Smooth muscle cell (in vitro differentiated cells): ENCODE measurements around the gene TRIM47. TPM values are rescaled to one million over a fixed set of nuclear protein-coding genes. Genes with fewer than 3 reads are reported as not detected.

ENCODE experiments used
- DNase-seq: peaks from one replicate; lab custom pipeline; 2025; ENCODE audit not compliant: unreplicated experiment; lab: John Stamatoyannopoulos, UW
- H2AFZ ChIP-seq: fragments of 200-600 bp; sonication (generic); 2 replicates; pipeline ENCODE4 v1.6.0; 2016; ENCODE audit warnings: antibody characterized with exemption, low read depth, mild to moderate bottlenecking
- H3F3A ChIP-seq: fragments of 200-600 bp; sonication (generic); 2 replicates; pipeline ENCODE4 v1.6.0; 2017; ENCODE audit warnings: antibody characterized with exemption, low read depth
- H3K27ac ChIP-seq: fragments of 200-600 bp; sonication (generic); 2 replicates; pipeline ENCODE4 v1.5.1; 2016; ENCODE audit warnings: low read depth, mild to moderate bottlenecking
- H3K27me3 ChIP-seq: fragments of 200-600 bp; sonication (generic); 2 replicates; pipeline ENCODE4 v1.6.1; 2016; ENCODE audit warnings: low read depth, mild to moderate bottlenecking
- H3K36me3 ChIP-seq: fragments of 200-600 bp; sonication (generic); 2 replicates; pipeline ENCODE4 v1.5.1; 2016; ENCODE audit warnings: low read depth
- H3K4me1 ChIP-seq: fragments of 200-600 bp; sonication (generic); 2 replicates; pipeline ENCODE4 v1.5.1; 2016; ENCODE audit warnings: low read depth
- H3K4me2 ChIP-seq: fragments of 200-600 bp; sonication (generic); 2 replicates; pipeline ENCODE4 v1.6.0; 2016; ENCODE audit warnings: mild to moderate bottlenecking
- H3K4me3 ChIP-seq: fragments of 200-600 bp; sonication (generic); 2 replicates; pipeline ENCODE4 v1.5.1; 2016; ENCODE audit warnings: mild to moderate bottlenecking
- H3K79me2 ChIP-seq: fragments of 200-600 bp; sonication (generic); 2 replicates; pipeline ENCODE4 v1.6.0; 2016; ENCODE audit warnings: low read depth, mild to moderate bottlenecking
- H3K9ac ChIP-seq: fragments of 200-600 bp; sonication (generic); 2 replicates; pipeline ENCODE4 v1.6.0; 2016; ENCODE audit warnings: low read depth
- H3K9me3 ChIP-seq: fragments of 200-600 bp; sonication (generic); replicated peaks from 2 replicates; pipeline ENCODE4 v1.5.1; 2016; ENCODE audit warnings: low read depth
- H4K20me1 ChIP-seq: fragments of 200-600 bp; sonication (generic); 2 replicates; pipeline ENCODE4 v1.6.0; 2016; ENCODE audit warnings: low read depth
- WGBS: methylation state at CpG from one replicate; pipeline ENCODE4 v1.1.7; 2016; ENCODE audit warnings: low lambda C conversion rate; 5-methylcytosine and 5-hydroxymethylcytosine counted together
- polyA plus RNA-seq: library from polyadenylated mRNA; unstranded; fragments of >200 nt; fragmentation: Nextera tagmentation; extraction: Ambion mirVana; gene quantifications from 2 replicates; pipeline ENCODE4 v1.2.1, GENCODE V29; 2016
- total RNA-seq: library from RNA; depleted of rRNA; stranded (reverse); fragments of >200 nt; gene quantifications from 2 replicates; pipeline ENCODE4 v1.2.3, GENCODE V29; 2014
- TF ChIP-seq, protein P1 (sequence below): fragments of 200-600 bp; sonication (generic); IDR thresholded peaks from 2 replicates; pipeline ENCODE4 v1.5.1; 2017; ENCODE audit warnings: borderline replicate concordance, mild to moderate bottlenecking, antibody characterized with exemption; ENCODE audit not compliant: insufficient read depth, poor library complexity, severe bottlenecking

Gene TRIM47
- total and polyA plus RNA-seq, 2 experiments from 2014 or later, result 8.7 to 16.1 TPM

GRCh38 chr17:75825748-75826370, 52.5 kb downstream of the TRIM47 start:
- no peak for DNase-seq
- Histone ChIP-seq H3K27me3 (no peaks in the 10 kb centered on the region), H3K4me1 (no peaks in the 10 kb centered on the region), H3K4me3 (no peak overlapping the region), H3K9ac (no peak overlapping the region), H3K79me2 (no peaks in the 10 kb centered on the region), H3F3A (no peaks in the 10 kb centered on the region), H4K20me1 (no peaks in the 10 kb centered on the region), H3K27ac (no peak overlapping the region), H3K36me3 (no peaks in the 10 kb centered on the region), H2AFZ (no peak overlapping the region), H3K9me3 (no peaks in the 10 kb centered on the region), H3K4me2 (no peak overlapping the region)
- WGBS, result 90% methylated on average over 12 of the region's 12 CpGs
- TF ChIP-seq, protein P1, sequence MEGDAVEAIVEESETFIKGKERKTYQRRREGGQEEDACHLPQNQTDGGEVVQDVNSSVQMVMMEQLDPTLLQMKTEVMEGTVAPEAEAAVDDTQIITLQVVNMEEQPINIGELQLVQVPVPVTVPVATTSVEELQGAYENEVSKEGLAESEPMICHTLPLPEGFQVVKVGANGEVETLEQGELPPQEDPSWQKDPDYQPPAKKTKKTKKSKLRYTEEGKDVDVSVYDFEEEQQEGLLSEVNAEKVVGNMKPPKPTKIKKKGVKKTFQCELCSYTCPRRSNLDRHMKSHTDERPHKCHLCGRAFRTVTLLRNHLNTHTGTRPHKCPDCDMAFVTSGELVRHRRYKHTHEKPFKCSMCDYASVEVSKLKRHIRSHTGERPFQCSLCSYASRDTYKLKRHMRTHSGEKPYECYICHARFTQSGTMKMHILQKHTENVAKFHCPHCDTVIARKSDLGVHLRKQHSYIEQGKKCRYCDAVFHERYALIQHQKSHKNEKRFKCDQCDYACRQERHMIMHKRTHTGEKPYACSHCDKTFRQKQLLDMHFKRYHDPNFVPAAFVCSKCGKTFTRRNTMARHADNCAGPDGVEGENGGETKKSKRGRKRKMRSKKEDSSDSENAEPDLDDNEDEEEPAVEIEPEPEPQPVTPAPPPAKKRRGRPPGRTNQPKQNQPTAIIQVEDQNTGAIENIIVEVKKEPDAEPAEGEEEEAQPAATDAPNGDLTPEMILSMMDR, result no peak

DNA sequence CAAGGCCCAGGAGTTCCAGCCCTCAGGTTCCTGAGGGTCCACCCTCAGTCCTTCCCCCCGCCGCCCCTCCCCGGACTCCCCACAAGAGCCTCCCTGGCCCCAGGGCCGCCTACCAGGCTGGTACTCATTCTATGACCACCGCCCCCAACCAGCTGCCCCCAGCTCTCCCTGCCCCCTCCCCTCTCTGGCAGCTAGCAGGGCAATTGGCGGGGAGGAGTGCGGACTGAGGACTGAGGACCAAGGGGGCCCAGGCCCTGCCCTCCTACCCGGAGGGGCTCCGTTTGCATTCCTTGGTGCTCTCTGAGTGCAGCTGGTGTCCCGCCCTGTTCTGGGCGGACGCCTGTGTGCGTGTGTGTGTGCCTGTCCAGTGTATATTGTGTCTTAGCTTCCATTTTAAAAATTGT, 53.2 kb downstream of the TRIM47 start:
- 100% methylated on average over 8 of the region's 13 CpGs for WGBS

GRCh38 chr17:75824666-75825065, 53.7 kb downstream of the TRIM47 start:
- Histone ChIP-seq H3K4me2 (no peak overlapping the region), H3K9me3 (no peaks in the 10 kb centered on the region), H3K27ac (no peak overlapping the region), H3K36me3 (no peaks in the 10 kb centered on the region), H3K4me1 (no peaks in the 10 kb centered on the region), H3K27me3 (no peaks in the 10 kb centered on the region), H3F3A (no peaks in the 10 kb centered on the region), H3K4me3 (no peak overlapping the region), H4K20me1 (no peaks in the 10 kb centered on the region), H3K79me2 (no peaks in the 10 kb centered on the region), H3K9ac (no peak overlapping the region), H2AFZ (no peak overlapping the region)
- 91% methylated on average over 2 of the region's 2 CpGs for WGBS
- TF ChIP-seq, protein P1, result no peak
- no peak for DNase-seq

More for the DNA sequence above, 53.2 kb downstream of the TRIM47 start:
- no peak overlapping the region for H3K27ac ChIP-seq
- no peaks in the 10 kb centered on the region for H3K9me3 ChIP-seq
- TF ChIP-seq, protein P1, result no peak
- H3K27me3 ChIP-seq, result no peaks in the 10 kb centered on the region
- H3K36me3 ChIP-seq, result no peaks in the 10 kb centered on the region
- H3F3A ChIP-seq, result no peaks in the 10 kb centered on the region
- no peak overlapping the region for H3K9ac ChIP-seq
- no peak overlapping the region for H2AFZ ChIP-seq
- H3K4me2 ChIP-seq, result no peak overlapping the region
- H3K4me3 ChIP-seq, result no peak overlapping the region
- no peaks in the 10 kb centered on the region for H3K4me1 ChIP-seq
- DNase-seq, result no peak
- no peaks in the 10 kb centered on the region for H3K79me2 ChIP-seq
- no peaks in the 10 kb centered on the region for H4K20me1 ChIP-seq

Other genes with a start within 250 kb of the TRIM47 start
- 0.13 and 1.7 TPM in 2 replicates for gene SMIM5, start 245.1 kb downstream of the TRIM47 start, total RNA-seq
- gene SMIM5, start 245.1 kb downstream of the TRIM47 start, polyA plus RNA-seq, result 0.80 and 1.2 TPM in 2 replicates
- gene RECQL5, start 211.4 kb downstream of the TRIM47 start, total RNA-seq, result 12.5 and 38.2 TPM in 2 replicates
- 15.4 and 15.7 TPM in 2 replicates for gene RECQL5, start 211.4 kb downstream of the TRIM47 start, polyA plus RNA-seq
- gene SAP30BP, start 211.2 kb downstream of the TRIM47 start, total RNA-seq, result 75.4 and 87.7 TPM in 2 replicates
- 119 and 135 TPM in 2 replicates for gene SAP30BP, start 211.2 kb downstream of the TRIM47 start, polyA plus RNA-seq
- 66.0 and 83.8 TPM in 2 replicates for gene ITGB4, start 157.1 kb downstream of the TRIM47 start, total RNA-seq
- 47.2 and 233 TPM in 2 replicates for gene ITGB4, start 157.1 kb downstream of the TRIM47 start, polyA plus RNA-seq
- gene GALK1, start 113.4 kb downstream of the TRIM47 start, total RNA-seq, result 31.1 and 32.7 TPM in 2 replicates
- 88.8 and 108 TPM in 2 replicates for gene GALK1, start 113.4 kb downstream of the TRIM47 start, polyA plus RNA-seq
- gene UNK, start 93.8 kb downstream of the TRIM47 start, total RNA-seq, result 25.4 and 39.5 TPM in 2 replicates
- 26.8 and 31.5 TPM in 2 replicates for gene UNK, start 93.8 kb downstream of the TRIM47 start, polyA plus RNA-seq
- 4.5 TPM in 2 replicates for gene UNC13D, start 34.2 kb downstream of the TRIM47 start, total RNA-seq
- 2.4 and 9.6 TPM in 2 replicates for gene UNC13D, start 34.2 kb downstream of the TRIM47 start, polyA plus RNA-seq
- 26.4 and 27.6 TPM in 2 replicates for gene WBP2, start 23.2 kb downstream of the TRIM47 start, total RNA-seq
- gene WBP2, start 23.2 kb downstream of the TRIM47 start, polyA plus RNA-seq, result 91.4 and 111 TPM in 2 replicates
- 9.8 and 13.3 TPM in 2 replicates for gene TRIM65, start 18.4 kb upstream of the TRIM47 start, total RNA-seq
- gene TRIM65, start 18.4 kb upstream of the TRIM47 start, polyA plus RNA-seq, result 15.4 and 17.4 TPM in 2 replicates
- gene MRPL38, start 26.3 kb upstream of the TRIM47 start, total RNA-seq, result 32.6 and 48.4 TPM in 2 replicates
- gene MRPL38, start 26.3 kb upstream of the TRIM47 start, polyA plus RNA-seq, result 90.5 and 107 TPM in 2 replicates
- 8.4 and 21.8 TPM in 2 replicates for gene FBF1, start 62.5 kb upstream of the TRIM47 start, total RNA-seq
- 4.6 and 8.2 TPM in 2 replicates for gene FBF1, start 62.5 kb upstream of the TRIM47 start, polyA plus RNA-seq
- 35.3 and 46.7 TPM in 2 replicates for gene ACOX1, start 100.6 kb upstream of the TRIM47 start, total RNA-seq
- 25.9 and 30.2 TPM in 2 replicates for gene ACOX1, start 100.6 kb upstream of the TRIM47 start, polyA plus RNA-seq
- gene TEN1, start 100.7 kb upstream of the TRIM47 start, total RNA-seq, result 4.2 and 15.5 TPM in 2 replicates
- gene TEN1, start 100.7 kb upstream of the TRIM47 start, polyA plus RNA-seq, result 19.2 and 25.6 TPM in 2 replicates
- 1.0 and 1.2 TPM in 2 replicates for gene CDK3, start 122.3 kb upstream of the TRIM47 start, total RNA-seq
- 3.9 and 10.2 TPM in 2 replicates for gene CDK3, start 122.3 kb upstream of the TRIM47 start, polyA plus RNA-seq
- 1.6 and 1.9 TPM in 2 replicates for gene EVPL, start 148.7 kb upstream of the TRIM47 start, total RNA-seq
- gene EVPL, start 148.7 kb upstream of the TRIM47 start, polyA plus RNA-seq, result 0.77 and 2.0 TPM in 2 replicates
- 41.0 and 67.5 TPM in 2 replicates for gene SRP68, start 193.9 kb upstream of the TRIM47 start, total RNA-seq
- gene SRP68, start 193.9 kb upstream of the TRIM47 start, polyA plus RNA-seq, result 96.3 and 102 TPM in 2 replicates
- not detected in 2 replicates for gene GALR2, start 196.2 kb upstream of the TRIM47 start, total RNA-seq
- 0.17 TPM in 1 of 2 replicates, not detected in the other for gene GALR2, start 196.2 kb upstream of the TRIM47 start, polyA plus RNA-seq
- not detected in 2 replicates for gene ZACN, start 200.6 kb upstream of the TRIM47 start, total RNA-seq
- gene ZACN, start 200.6 kb upstream of the TRIM47 start, polyA plus RNA-seq, result 1.7 and 3.4 TPM in 2 replicates
- 49.8 and 59.1 TPM in 2 replicates for gene EXOC7, start 225.2 kb upstream of the TRIM47 start, total RNA-seq
- gene EXOC7, start 225.2 kb upstream of the TRIM47 start, polyA plus RNA-seq, result 70.3 and 90.8 TPM in 2 replicates